Activated CD8-positive, alpha-beta memory T cell treated with anti-CD3 and anti-CD28 coated beads for 36 hours (primary cell): ENCODE data around the gene ANXA11. TPM values are rescaled to one million over a fixed set of nuclear protein-coding genes. Genes with fewer than 3 reads are reported as not detected.
"Not testable (repeated sequence)": the region's sequence is repeated elsewhere in the genome, so short reads cannot be mapped to it uniquely, and the experiment has no call there.

Source experiments
- CTCF ChIA-PET: fragments of 350-600 bp; sonication (Branson Sonifier 250); formaldehyde crosslinking; loops from one replicate; lab custom pipeline; 2021; ENCODE audit warnings: antibody characterized with exemption; lab: Charles Lee
- POLR2A ChIA-PET: fragments of 350-600 bp; sonication (Branson Sonifier 250); formaldehyde crosslinking; loops from one replicate; lab custom pipeline; 2021; ENCODE audit warnings: antibody characterized with exemption; lab: Charles Lee
- total RNA-seq, 2 experiments: library from RNA; stranded (reverse); gene quantifications; one replicate each; pipeline ENCODE4 v1.2.3, GENCODE V29; 2021

ANXA11 gene
- total RNA-seq, 2 experiments from 2014 or later = 195 to 208 TPM

- POLR2A ChIA-PET = no interaction called here
- CTCF ChIA-PET = no interaction called here
Measured at GRCh38 chr10:80158598-80159127, 46.7 kb downstream of the ANXA11 start.

GRCh38 chr10:80158126-80158525, 47.2 kb downstream of the ANXA11 start:
- ChIA-PET POLR2A (no interaction called here), CTCF (interaction anchor here (0.6 kb wide), 1 partner anchor 326 kb away, joined by 3 read pairs; no protein-coding TSS in a partner anchor)

GRCh38 chr10:80157561-80157960, 47.8 kb downstream of the ANXA11 start:
- ChIA-PET CTCF (interaction anchor here (0.6 kb wide), 1 partner anchor 326 kb away, joined by 3 read pairs; no protein-coding TSS in a partner anchor), POLR2A (interaction anchor here (0.7 kb wide), 1 partner anchor 16 kb away, joined by 3 read pairs; no protein-coding TSS in a partner anchor)

GRCh38 chr10:80156216-80156615, 49.1 kb downstream of the ANXA11 start:
- ChIA-PET POLR2A (no interaction called here), CTCF (interaction anchor here (1.4 to 1.8 kb wide), 2 partner anchors 12 to 66 kb away, joined by 5 read pairs; no protein-coding TSS in a partner anchor)

GRCh38 chr10:80155696-80156215, 49.6 kb downstream of the ANXA11 start:
- CTCF ChIA-PET = interaction anchor here (1.4 to 1.8 kb wide), 2 partner anchors 11 to 67 kb away, joined by 5 read pairs; no protein-coding TSS in a partner anchor

GRCh38 chr10:80154978-80155695, 50.2 kb downstream of the ANXA11 start:
- POLR2A ChIA-PET = no interaction called here
- CTCF ChIA-PET = interaction anchor here (1.4 kb wide), 1 partner anchor 11 kb away, joined by 5 read pairs; no protein-coding TSS in a partner anchor

More at GRCh38 chr10:80155696-80156215, 49.6 kb downstream of the ANXA11 start:
- POLR2A ChIA-PET = no interaction called here

GRCh38 chr10:80154626-80154977, 50.7 kb downstream of the ANXA11 start:
- POLR2A ChIA-PET = interaction anchor here (0.7 kb wide), 1 partner anchor 49 kb away, joined by 4 read pairs; no protein-coding TSS in a partner anchor
- CTCF ChIA-PET = no interaction called here

GRCh38 chr10:80153460-80153859, 51.9 kb downstream of the ANXA11 start:
- ChIA-PET POLR2A (no interaction called here), CTCF (interaction anchor here (1.4 kb wide), 1 partner anchor 69 kb away, joined by 3 read pairs; no protein-coding TSS in a partner anchor)

GRCh38 chr10:80152820-80153219, 52.5 kb downstream of the ANXA11 start:
- POLR2A ChIA-PET = no interaction called here
- CTCF ChIA-PET = interaction anchor here (1.4 to 1.5 kb wide), 2 partner anchors 16 to 69 kb away, joined by 3 read pairs; no protein-coding TSS in a partner anchor

GRCh38 chr10:80150172-80150571, 55.2 kb downstream of the ANXA11 start:
- ChIA-PET CTCF (interaction anchor here (1.5 to 1.8 kb wide), 2 partner anchors 18 to 88 kb away, joined by 3 to 4 read pairs; no protein-coding TSS in a partner anchor), POLR2A (interaction anchor here (0.6 kb wide), 1 partner anchor 73 kb away, joined by 6 read pairs; no protein-coding TSS in a partner anchor)

- ChIA-PET POLR2A (interaction anchor here (0.7 kb wide), 1 partner anchor 937 kb away, joined by 5 read pairs; no protein-coding TSS in a partner anchor), CTCF (interaction anchor here (1.8 kb wide), 1 partner anchor 19 kb away, joined by 4 read pairs; no protein-coding TSS in a partner anchor)
Measured at GRCh38 chr10:80149123-80149522, 56.2 kb downstream of the ANXA11 start.

GRCh38 chr10:80148166-80148805, 57.1 kb downstream of the ANXA11 start:
- CTCF ChIA-PET = interaction anchor here (1.8 kb wide), 1 partner anchor 20 kb away, joined by 4 read pairs; no protein-coding TSS in a partner anchor
- POLR2A ChIA-PET = no interaction called here

- ChIA-PET POLR2A (no interaction called here), CTCF (interaction anchor here (2.2 kb wide), 1 partner anchor 76 kb away, joined by 9 read pairs; no protein-coding TSS in a partner anchor)
Measured at GRCh38 chr10:80146918-80147317, 58.4 kb downstream of the ANXA11 start.

- POLR2A ChIA-PET = not testable (repeated sequence)
Measured at GRCh38 chr10:80145406-80146308, 59.7 kb downstream of the ANXA11 start.

GRCh38 chr10:80144696-80145131, 60.6 kb downstream of the ANXA11 start:
- CTCF ChIA-PET = interaction anchor here (0.9 to 4.3 kb wide), 12 partner anchors 11 to 116 kb away, joined by 3 to 43 read pairs (median 5); partner anchors contain the start of gene ANXA11
- POLR2A ChIA-PET = interaction anchor here (0.7 to 0.9 kb wide), 2 partner anchors 59 to 61 kb away, joined by 3 to 5 read pairs; partner anchors contain the start of gene ANXA11

More at GRCh38 chr10:80145406-80146308, 59.7 kb downstream of the ANXA11 start:
- CTCF ChIA-PET = interaction anchor here (1.5 to 4.3 kb wide), 5 partner anchors 49 to 115 kb away, joined by 3 to 43 read pairs (median 13); no protein-coding TSS in a partner anchor

GRCh38 chr10:80144067-80144695, 61.2 kb downstream of the ANXA11 start:
- CTCF ChIA-PET = interaction anchor here (0.9 to 4.3 kb wide), 18 partner anchors 12 to 117 kb away, joined by 3 to 43 read pairs (median 4); partner anchors contain the start of gene ANXA11
- POLR2A ChIA-PET = interaction anchor here (0.7 to 0.9 kb wide), 2 partner anchors 59 to 61 kb away, joined by 3 to 5 read pairs; partner anchors contain the start of gene ANXA11
